ENCODE data around the gene KLHL22.

DNA sequence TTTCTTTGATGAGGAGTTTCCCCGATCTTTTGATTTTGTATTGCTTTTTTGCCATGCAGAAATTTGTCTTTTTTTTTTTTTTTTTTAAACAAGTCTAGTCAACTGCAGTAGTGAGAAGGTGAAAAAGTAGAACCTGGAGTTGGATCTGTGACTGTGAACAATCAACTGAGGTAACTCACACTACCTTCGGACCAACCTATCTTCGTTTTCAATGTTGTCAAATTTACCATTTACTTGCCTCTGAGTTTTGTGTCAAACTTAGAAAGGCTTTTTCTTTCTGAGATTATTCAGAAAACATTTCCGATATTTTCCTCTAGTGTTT is 20.5 kb downstream of the KLHL22 start:
- TF ChIP-seq, protein P1, sequence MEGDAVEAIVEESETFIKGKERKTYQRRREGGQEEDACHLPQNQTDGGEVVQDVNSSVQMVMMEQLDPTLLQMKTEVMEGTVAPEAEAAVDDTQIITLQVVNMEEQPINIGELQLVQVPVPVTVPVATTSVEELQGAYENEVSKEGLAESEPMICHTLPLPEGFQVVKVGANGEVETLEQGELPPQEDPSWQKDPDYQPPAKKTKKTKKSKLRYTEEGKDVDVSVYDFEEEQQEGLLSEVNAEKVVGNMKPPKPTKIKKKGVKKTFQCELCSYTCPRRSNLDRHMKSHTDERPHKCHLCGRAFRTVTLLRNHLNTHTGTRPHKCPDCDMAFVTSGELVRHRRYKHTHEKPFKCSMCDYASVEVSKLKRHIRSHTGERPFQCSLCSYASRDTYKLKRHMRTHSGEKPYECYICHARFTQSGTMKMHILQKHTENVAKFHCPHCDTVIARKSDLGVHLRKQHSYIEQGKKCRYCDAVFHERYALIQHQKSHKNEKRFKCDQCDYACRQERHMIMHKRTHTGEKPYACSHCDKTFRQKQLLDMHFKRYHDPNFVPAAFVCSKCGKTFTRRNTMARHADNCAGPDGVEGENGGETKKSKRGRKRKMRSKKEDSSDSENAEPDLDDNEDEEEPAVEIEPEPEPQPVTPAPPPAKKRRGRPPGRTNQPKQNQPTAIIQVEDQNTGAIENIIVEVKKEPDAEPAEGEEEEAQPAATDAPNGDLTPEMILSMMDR (conservative IDR thresholded peaks at IDR 0.05; ENCODE audit: low read depth, low read length), result no peak
- TF ChIP-seq EZH2 (IDR thresholded peaks at IDR 0.05; ENCODE audit: low read length, unreplicated experiment), result no peak
- TF ChIP-seq EZH2phosphoT487 (IDR thresholded peaks at IDR 0.05; ENCODE audit: borderline replicate concordance, low read length), result no peak

All from PC-3 (cell line).